Bronchial epithelial cell (primary cell): ENCODE measurements around the gene PSMA7. TPM values are rescaled to one million over a fixed set of nuclear protein-coding genes. Genes with fewer than 3 reads are reported as not detected.

ENCODE experiments used
- DNase-seq: peaks from one replicate; pipeline ENCODE4 v3.0.0-alpha.2; 2010; ENCODE audit warnings: low read depth
- FAIRE-seq: peaks from 2 replicates; lab custom pipeline; 2011; peaks lifted over from hg19 to GRCh38; lab: Jason Lieb, UNC
- H3K27me3 ChIP-seq: 2 replicates; pipeline ENCODE4 v1.5.1; 2011; ENCODE audit warnings: low read length; ENCODE audit not compliant: control insufficient read depth, insufficient read depth
- H3K36me3 ChIP-seq: 2 replicates; pipeline ENCODE4 v1.5.1; 2011; ENCODE audit warnings: low read length; ENCODE audit not compliant: control insufficient read depth, insufficient read depth
- H3K4me3 ChIP-seq: 2 replicates; pipeline ENCODE4 v1.5.1; 2011; ENCODE audit warnings: mild to moderate bottlenecking, low read depth, low read length, control low read depth
- total RNA-seq: library from RNA; depleted of rRNA; stranded (reverse); fragments of >200 nt; gene quantifications from 2 replicates; pipeline ENCODE4 v1.2.1, GENCODE V29; 2014
- TF ChIP-seq, protein P1 (sequence below): IDR thresholded peaks from 2 replicates; pipeline ENCODE4 v1.5.1; 2011; ENCODE audit warnings: mild to moderate bottlenecking, moderate library complexity, low read length, control low read depth, inconsistent platforms; ENCODE audit not compliant: insufficient read depth, severe bottlenecking

The PSMA7 gene
- total RNA-seq, 1 donor from 2014 or later = 516 TPM

GRCh38 chr20:62131560-62132320 lies 11.5 kb downstream of the PSMA7 start:
- FAIRE-seq (no peak), DNase-seq (no peak)
- TF ChIP-seq, protein P1, sequence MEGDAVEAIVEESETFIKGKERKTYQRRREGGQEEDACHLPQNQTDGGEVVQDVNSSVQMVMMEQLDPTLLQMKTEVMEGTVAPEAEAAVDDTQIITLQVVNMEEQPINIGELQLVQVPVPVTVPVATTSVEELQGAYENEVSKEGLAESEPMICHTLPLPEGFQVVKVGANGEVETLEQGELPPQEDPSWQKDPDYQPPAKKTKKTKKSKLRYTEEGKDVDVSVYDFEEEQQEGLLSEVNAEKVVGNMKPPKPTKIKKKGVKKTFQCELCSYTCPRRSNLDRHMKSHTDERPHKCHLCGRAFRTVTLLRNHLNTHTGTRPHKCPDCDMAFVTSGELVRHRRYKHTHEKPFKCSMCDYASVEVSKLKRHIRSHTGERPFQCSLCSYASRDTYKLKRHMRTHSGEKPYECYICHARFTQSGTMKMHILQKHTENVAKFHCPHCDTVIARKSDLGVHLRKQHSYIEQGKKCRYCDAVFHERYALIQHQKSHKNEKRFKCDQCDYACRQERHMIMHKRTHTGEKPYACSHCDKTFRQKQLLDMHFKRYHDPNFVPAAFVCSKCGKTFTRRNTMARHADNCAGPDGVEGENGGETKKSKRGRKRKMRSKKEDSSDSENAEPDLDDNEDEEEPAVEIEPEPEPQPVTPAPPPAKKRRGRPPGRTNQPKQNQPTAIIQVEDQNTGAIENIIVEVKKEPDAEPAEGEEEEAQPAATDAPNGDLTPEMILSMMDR = no peak
- Histone ChIP-seq H3K4me3 (no peak overlapping the region), H3K27me3 (no peaks in the 10 kb centered on the region), H3K36me3 (peaks cover 49% of the 10 kb centered on the region)

GRCh38 chr20:62129731-62130531 lies 13.3 kb downstream of the PSMA7 start:
- FAIRE-seq (no peak), DNase-seq (no peak)
- TF ChIP-seq, protein P1 = no peak
- peaks cover 48% of the 10 kb centered on the region for H3K36me3 ChIP-seq
- no peaks in the 10 kb centered on the region for H3K27me3 ChIP-seq
- H3K4me3 ChIP-seq = no peak overlapping the region

GRCh38 chr20:62128502-62128901 lies 14.7 kb downstream of the PSMA7 start:
- no peaks in the 10 kb centered on the region for H3K27me3 ChIP-seq
- TF ChIP-seq, protein P1 = no peak
- H3K36me3 ChIP-seq = peaks cover 49% of the 10 kb centered on the region
- DNase-seq (no peak), FAIRE-seq (no peak)
- no peak overlapping the region for H3K4me3 ChIP-seq

DNA sequence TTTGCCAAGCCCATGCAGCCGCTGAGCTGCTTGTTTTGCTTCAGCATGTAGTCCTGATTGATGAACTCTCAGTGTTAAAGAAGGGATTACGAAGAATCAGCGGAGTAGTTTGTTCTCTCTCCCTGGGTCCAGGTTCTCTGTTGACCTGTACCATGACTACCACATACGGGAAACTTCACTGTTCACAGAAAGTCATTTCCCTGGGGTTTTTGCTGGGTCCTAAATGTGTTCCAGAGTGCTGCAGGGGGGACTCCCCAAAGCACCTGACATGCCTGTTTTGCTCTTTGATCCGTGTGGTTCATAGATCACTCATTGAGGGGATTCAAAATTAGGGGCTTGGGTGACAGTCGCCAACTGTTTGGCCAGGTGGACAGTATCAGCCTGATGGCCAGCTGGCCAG lies 15.4 kb downstream of the PSMA7 start:
- H3K36me3 ChIP-seq = peaks cover 49% of the 10 kb centered on the region
- no peak for FAIRE-seq

DNA sequence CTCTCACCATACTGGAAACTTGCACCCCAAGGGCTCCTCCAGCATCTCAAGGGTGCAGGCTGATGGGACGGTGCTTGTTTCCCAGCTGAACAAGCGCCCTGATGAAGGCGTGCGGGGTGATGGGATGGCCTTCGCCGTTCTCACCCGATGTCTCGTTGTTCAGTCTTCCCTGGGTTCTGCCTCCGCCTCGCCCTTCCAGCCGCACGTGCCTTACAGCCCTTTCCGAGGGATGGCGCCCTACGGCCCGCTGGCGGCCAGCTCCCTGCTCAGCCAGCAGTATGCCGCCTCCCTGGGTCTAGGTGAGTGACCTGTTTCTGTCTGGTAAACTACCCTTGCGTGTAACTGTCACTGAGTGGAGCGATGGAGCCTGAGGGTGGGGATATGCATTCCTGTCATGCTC lies 17.1 kb downstream of the PSMA7 start:
- peaks cover 37% of the 10 kb centered on the region for H3K36me3 ChIP-seq
- H3K4me3 ChIP-seq = no peak overlapping the region
- no peak for FAIRE-seq
- DNase-seq = no peak
- H3K27me3 ChIP-seq = no peaks in the 10 kb centered on the region
- TF ChIP-seq, protein P1 = no peak

More for the DNA sequence above, 15.4 kb downstream of the PSMA7 start:
- DNase-seq = no peak
- Histone ChIP-seq H3K4me3 (no peak overlapping the region), H3K27me3 (no peaks in the 10 kb centered on the region)
- TF ChIP-seq, protein P1 = no peak
